NCI-H1105 (cell line): ENCODE results near the gene HTRA2.

Source experiments
- DNase-seq: peaks from one replicate; lab custom pipeline; 2025; lab: John Stamatoyannopoulos, UW

HTRA2 gene

DNA sequence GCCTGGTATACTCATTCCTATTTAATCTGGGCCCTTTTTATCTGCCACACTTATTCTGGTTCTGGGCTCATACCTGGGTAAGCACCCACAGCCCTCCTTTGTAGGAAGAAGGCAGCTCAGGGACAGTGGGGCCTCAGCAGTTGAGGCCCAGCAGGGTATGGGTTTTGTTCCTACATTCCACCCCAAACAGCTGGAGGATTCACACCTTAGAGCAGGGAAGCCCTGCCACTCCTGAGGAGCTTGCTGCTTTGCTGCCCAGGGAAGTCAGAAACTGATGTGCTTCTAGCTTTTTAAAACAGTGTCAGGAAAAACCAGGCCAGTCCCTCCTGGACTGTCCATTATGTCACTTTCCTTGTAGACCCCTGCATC is 29.2 kb upstream of the HTRA2 start:
- DNase-seq: no peak

- DNase-seq: no peak
Measured at GRCh38 chr2:74501335-74502071, 28.2 kb upstream of the HTRA2 start.

GRCh38 chr2:74502147-74502719 is 27.5 kb upstream of the HTRA2 start:
- DNase-seq: no peak

GRCh38 chr2:74502720-74503505 is 26.8 kb upstream of the HTRA2 start:
- DNase-seq: no peak

- no peak for DNase-seq
Measured at GRCh38 chr2:74503506-74504475, 25.9 kb upstream of the HTRA2 start.

- no peak for DNase-seq
Measured at GRCh38 chr2:74504591-74504990, 25.1 kb upstream of the HTRA2 start.

- no peak for DNase-seq
Measured at GRCh38 chr2:74505448-74506246, 24.1 kb upstream of the HTRA2 start.

GRCh38 chr2:74507145-74507925 is 22.4 kb upstream of the HTRA2 start, which contains the start of gene PCGF1:
Gene PCGF1 (minus strand): TSS chr2:74507695. CDS start chr2:74507668, 27 bp downstream.
- peak; percentile 98 for DNase-seq

GRCh38 chr2:74507926-74508520 is 21.7 kb upstream of the HTRA2 start:
- no peak for DNase-seq

- DNase-seq: no peak
Measured at GRCh38 chr2:74510272-74510671, 19.5 kb upstream of the HTRA2 start.

DNA sequence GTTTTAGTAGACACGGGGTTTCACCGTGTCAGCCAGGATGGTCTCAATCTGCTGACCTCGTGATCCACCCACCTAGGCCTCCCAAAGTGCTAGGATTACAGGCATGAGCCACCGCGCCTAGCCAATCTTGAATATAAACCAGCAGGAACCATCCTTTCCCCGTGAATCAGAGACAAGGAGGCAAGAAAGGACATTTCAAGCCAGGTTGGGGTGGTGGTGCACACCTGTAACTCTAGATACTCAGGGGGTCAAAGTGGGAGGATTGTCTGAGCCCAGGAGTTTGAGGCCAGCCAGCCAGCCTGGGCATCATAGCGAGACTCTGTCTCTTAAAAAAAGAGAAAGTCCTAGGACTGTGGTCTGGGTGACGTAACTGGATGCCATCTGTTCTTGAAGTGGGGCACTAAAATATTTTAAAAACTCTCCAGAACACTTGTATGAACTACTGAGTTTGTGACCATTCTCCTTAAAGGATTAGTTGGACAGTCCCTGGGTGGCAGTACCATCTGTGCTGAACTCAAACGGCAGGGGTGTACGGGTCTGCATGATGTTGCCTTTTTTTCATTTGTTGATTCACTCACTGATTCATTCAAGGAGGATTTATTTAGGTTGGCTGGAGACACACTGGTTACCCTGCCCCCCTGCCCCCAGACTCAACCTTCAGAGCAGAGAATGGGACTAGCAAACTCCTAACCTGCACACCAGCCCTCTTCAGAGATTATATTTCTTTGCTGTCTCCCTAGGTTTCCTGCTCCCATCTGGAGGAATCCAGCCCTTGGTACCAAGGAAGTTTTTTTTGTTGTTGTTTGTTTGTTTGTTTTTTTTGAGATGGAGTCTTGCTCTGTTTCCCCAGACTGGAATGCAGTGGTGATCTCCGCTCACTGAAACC is 18.4 kb upstream of the HTRA2 start:
- no peak for DNase-seq

DNA sequence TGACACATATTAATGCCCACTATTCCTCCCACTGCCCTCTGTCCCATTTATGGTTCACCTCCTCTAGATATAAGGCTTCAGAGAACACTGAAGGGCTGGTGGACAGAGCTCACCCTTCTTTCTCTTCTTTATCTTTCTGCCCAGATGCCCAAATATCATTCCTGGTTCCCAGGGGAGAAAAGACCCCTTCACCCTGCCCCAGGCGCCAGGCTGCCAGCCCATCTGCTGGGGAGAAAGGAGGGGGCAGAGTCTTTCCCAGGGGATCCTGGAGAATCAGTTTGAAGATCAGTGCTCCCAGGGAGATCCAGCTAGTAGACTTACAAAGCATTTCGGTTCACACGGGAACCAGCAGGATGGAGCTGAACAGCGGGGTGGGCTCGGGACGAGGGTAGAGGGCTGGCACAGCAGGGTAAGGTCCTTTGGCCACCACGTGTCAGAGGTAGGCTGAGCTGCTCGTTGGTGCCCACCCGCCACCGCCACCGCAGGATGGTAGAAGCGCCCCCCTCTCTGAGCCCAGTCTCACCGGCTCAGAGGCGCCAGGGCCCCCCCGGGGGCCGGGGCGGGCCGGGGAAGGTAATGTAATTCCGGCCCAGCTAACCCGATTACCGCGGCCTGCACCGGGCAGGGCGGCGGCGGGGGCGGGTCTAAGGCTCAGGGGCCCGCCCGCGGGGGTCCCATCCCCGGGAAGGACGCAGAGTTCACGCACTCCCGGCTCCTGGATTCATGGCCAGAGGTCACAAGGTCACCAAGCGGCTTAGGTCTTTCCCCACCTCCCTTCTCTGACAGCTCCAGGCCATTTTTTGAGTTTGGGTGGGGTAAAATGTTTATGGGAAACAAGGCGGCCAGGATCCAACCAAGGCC is 16.8 kb upstream of the HTRA2 start:
- DNase-seq: no peak

DNA sequence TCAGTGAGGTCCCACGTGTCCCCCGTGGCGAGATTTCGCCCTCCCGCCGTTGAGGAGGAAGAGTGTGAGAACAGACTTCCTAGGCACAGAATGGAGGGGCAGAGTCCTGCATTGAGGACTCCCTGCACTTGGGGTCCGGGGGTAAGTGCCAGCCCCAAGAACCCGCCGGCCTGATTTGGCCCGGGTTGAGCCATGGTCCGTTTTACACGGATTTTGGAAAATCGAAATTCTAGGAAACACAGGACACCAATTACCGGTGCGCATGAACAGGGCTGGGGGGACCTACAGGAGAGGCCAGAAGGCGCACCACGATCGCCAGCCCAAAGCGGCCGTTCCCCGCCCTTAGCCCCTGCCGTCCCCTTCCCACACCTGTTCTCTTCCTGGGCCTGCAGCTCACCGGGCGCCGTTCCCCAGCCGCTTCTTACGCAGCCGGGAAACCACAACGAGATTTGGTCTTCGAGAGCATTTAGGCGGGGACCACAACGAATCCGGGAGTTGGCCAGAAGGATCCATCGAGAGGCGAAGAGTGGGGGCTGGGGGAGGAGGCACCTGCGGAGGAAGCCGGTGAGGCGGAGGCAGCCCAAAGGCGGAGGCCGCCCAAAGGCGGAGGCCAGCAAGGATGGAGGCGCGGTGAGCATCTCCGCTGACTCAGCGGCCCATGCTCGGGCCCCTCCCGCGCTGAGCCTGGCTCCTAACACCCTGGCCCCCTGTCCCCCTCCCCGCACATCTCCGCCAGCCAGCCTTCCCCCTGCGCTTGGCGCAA is 15.9 kb upstream of the HTRA2 start:
- DNase-seq: no peak

DNA sequence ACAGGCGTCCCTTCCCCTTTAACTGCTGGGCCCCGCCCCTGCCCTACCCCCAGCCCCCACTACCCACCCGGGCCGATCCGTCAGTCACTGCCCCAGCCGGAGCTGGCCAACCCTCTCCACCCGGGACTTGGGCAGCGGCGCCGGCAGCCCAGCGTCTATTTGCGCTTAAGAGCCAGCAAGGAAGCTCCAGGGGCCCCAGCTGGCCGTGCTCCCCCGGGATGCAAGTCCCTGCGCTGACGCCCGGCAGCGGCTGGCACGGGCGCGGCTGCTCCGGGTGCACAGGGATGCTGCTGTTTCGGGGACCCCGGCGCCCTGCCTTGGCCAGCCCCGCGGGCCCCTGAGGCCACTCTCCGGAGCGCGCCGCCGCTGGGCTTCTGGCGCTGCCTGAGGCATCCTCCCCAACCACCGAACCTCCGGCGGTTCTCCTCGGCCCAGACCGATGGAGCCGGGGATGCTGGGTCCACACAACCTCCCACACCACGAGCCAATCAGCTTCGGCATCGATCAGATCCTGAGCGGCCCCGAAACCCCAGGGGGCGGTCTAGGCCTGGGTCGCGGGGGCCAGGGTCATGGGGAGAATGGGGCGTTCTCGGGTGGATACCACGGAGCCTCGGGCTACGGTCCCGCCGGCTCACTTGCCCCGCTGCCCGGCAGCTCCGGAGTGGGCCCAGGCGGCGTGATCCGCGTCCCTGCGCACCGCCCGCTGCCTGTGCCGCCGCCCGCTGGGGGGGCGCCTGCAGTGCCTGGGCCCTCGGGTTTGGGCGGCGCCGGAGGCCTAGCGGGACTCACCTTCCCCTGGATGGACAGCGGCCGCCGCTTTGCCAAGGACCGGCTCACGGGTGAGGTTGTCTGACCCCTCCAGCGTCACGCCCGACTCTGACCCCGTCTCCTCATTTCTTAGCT is 15.1 kb upstream of the HTRA2 start, which contains the start of gene TLX2:
Gene TLX2 (plus strand): TSS at position 83 of the 903 bp plus-strand sequence. CDS start 357 bp downstream, at position 440.
- DNase-seq: no peak

DNA sequence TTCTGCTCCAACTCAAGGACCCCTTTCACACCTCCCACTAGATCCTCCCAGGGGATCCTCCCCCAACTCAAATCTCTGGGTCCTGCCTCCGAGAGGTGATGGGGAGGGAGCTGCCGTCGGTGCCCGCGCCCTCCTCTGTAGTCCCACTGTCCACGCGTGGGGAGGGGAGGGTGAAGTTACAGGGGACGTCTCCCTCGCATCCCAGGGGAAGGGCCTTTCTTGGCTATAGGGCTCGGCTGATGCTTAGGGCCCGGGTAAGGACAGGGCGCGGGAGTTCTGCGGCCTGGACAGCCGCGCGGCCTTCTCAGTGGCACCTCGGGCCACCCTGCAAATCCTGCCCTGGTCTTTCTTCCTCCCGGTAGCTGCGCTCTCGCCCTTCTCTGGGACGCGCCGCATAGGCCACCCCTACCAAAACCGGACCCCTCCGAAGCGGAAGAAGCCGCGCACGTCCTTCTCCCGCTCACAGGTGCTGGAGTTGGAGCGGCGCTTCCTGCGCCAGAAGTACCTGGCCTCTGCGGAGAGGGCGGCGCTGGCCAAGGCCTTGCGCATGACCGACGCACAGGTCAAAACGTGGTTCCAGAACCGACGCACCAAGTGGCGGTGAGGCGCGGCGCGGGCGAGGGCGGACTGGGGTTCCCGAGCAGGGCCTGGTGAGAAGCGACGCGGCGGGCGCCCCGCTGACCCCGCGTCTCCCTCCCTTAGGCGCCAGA is 14.3 kb upstream of the HTRA2 start:
- DNase-seq: no peak
